ENCODE data around the gene CFAP61.

CFAP61 gene

DNA sequence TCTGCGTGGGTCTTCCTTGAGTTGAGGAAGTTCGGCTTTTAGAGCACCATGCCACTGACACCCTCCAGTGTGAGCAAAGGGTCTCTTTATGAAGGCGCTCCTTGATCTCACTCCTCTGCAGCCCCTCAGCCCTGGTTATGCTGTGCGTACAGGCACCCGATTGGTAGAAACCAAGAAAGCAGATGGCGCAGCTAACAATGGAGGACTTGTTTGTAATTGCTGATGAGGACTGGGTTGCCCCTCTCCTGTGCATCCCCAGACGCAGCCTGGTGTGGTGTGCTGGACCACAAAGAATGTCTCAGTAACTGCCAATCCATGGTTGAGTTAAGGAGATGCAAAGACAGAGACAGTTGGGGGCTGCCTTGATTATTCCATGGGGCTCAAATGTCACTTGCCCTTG lies 345.8 kb downstream of the CFAP61 start:
- DNase-seq (ENCODE audit: low read depth) = no peak

GRCh38 chr20:20399531-20400500 lies 347.5 kb downstream of the CFAP61 start:
- no peak for DNase-seq (ENCODE audit: low read depth)

GRCh38 chr20:20401991-20402390 lies 349.7 kb downstream of the CFAP61 start:
- no peak for DNase-seq (ENCODE audit: low read depth)

DNA sequence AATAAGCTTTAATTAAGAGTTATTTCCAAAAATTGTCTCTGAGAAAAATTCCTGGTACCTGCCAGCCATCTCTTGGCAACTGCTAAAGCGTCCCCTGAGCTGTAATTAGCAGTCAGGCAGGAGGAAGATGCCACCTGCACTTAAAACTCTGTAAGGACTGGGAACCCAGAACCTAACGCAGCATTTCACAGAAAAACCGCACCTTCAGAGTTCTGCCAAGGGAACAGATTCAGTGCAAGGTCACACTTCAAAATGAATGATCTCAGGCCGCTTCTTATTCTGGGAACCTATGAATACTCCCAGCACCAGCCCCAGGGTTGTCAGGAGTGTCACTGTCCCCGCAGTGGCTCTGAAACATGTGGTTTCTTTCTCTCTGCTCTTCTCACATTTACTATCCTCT lies 352.3 kb downstream of the CFAP61 start:
- DNase-seq (ENCODE audit: low read depth) = no peak

DNA sequence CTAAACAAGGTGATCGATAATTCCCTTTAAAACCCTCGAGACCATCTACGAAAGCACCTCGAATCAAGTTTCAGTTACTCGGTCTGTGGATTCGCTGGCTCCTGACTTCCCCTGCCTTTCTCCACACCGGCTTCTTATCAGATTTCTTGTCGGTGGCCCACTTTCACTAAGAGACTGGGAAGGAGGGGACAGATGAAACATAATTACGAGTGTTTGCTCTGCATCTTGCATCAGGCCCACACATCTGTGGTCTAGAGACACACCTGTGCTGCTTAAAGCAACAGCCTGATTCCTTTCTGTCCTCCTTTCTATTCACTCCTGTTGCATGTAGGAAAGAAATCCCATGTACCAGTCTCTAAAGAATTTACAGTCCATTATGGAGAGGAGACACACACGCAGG lies 353.3 kb downstream of the CFAP61 start:
- DNase-seq (ENCODE audit: low read depth) = no peak

DNA sequence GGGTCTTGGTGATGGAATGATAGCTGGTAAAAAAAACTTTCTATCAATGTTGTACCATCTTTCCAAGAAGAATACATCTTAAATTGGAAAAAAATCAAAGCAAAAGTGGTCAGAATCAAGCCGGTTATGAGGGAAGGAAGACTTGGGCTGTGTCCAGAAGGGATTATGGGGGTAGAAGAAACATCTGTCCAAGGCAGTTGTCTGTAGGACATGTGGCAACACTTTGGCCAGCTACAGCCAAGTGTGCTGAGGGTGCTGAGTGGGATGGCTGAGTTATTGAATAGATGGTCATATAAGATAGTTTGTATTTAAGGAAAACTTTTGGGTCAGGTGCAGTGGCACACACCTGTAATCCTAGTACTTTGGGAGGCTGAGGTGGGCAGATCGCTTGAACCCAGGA lies 354.0 kb downstream of the CFAP61 start:
- no peak for DNase-seq (ENCODE audit: low read depth)

DNA sequence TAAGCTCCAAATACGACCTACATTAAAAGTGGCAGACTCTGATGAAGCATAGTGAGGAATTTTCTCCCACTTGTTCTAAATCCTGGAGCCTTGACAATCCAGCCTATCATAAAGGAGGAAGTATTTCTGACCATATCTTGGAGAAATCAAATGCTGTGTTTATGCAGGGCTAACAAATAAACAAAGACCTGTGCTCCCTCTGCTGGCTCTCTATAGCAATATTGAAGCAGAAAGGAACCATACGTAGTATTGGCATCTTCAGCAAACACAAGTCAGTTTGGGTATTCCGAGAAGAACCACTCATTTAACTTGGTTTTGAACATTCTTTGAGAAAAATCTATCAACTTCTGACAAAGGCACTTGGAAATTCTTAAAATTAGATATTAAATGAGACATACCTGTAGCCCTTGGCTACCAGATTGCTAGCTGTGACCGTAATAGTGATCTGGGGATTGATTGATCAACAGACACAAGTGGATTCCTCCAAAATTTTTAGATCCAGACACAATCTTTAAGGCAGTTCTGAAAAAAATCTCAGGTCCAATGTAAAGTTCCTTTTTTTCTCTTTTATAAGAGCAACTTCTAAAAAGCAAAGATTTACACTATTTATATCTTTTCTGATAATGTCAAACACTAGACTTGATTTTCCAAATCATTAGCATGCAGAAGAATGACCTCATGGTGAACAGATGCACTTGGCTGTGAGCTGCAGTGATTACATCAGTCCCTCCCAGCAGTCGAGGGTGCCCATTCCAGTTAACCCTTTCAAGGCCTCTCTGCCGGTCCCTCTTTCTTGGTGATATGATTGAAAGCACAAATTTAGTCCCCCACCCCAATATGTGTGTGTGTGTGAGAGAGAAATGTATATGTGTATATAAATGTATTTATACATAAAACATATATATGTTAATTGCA lies 355.8 kb downstream of the CFAP61 start:
- DNase-seq (ENCODE audit: low read depth) = peak; percentile 12

GRCh38 chr20:20409331-20409730 lies 357.0 kb downstream of the CFAP61 start:
- no peak for DNase-seq (ENCODE audit: low read depth)
